ENCODE data around the gene ELAC1.

- no peak for TF ChIP-seq CTCF (IDR thresholded peaks at IDR 0.05 in 4 of 5, conservative IDR thresholded peaks at IDR 0.05 in 1 of 5)
- TF ChIP-seq POLR2A (IDR thresholded peaks at IDR 0.05): no peak
Observed at GRCh38 chr18:50949185-50949584, 18.7 kb upstream of the ELAC1 start.
